OCI-LY1 (cell line): ENCODE measurements around the gene ZNF524.
A peak's percentile ranks its signal among the peaks of the same experiment; 100 is the strongest.

Experiments used
- H2AFZ ChIP-seq: fragments of 200-600 bp; sonication (generic), shearing (Covaris generic); 2 replicates; pipeline ENCODE4 v1.6.0; 2014; ENCODE audit warnings: antibody characterized with exemption, mild to moderate bottlenecking, low read length
- H3F3A ChIP-seq: fragments of 200-600 bp; sonication (generic), shearing (Covaris generic); 2 replicates; pipeline ENCODE4 v1.6.0; 2014; ENCODE audit warnings: mild to moderate bottlenecking, antibody characterized with exemption, low read length, moderate library complexity; ENCODE audit not compliant: insufficient read depth
- H3K27ac ChIP-seq: fragments of 200-600 bp; sonication (generic); 2 replicates; pipeline ENCODE4 v1.5.1; 2014; ENCODE audit warnings: low read length, mixed run types, mild to moderate bottlenecking, low read depth; ENCODE audit not compliant: poor library complexity, severe bottlenecking
- H3K27me3 ChIP-seq: fragments of 200-600 bp; sonication (generic); 2 replicates; pipeline ENCODE4 v1.6.0; 2014; ENCODE audit warnings: antibody characterized with exemption, mild to moderate bottlenecking, low read length, moderate library complexity; ENCODE audit not compliant: insufficient read depth
- H3K36me3 ChIP-seq: fragments of 200-600 bp; sonication (generic); 2 replicates; pipeline ENCODE4 v1.6.1; 2014; ENCODE audit warnings: mild to moderate bottlenecking, antibody characterized with exemption, low read length, moderate library complexity, mixed read lengths; ENCODE audit not compliant: insufficient read depth
- H3K4me1 ChIP-seq: fragments of 200-600 bp; sonication (generic); 2 replicates; pipeline ENCODE4 v1.5.1; 2014; ENCODE audit warnings: mild to moderate bottlenecking, low read length, moderate library complexity; ENCODE audit not compliant: insufficient read depth, severe bottlenecking
- H3K4me2 ChIP-seq: fragments of 200-600 bp; sonication (generic), shearing (Covaris generic); 2 replicates; pipeline ENCODE4 v1.6.1; 2014; ENCODE audit warnings: low read length
- H3K4me3 ChIP-seq: fragments of 200-600 bp; sonication (generic); 2 replicates; pipeline ENCODE4 v1.5.1; 2014; ENCODE audit warnings: low read length, low read depth, mild to moderate bottlenecking, mixed read lengths; ENCODE audit not compliant: poor library complexity, severe bottlenecking
- H3K79me2 ChIP-seq: fragments of 200-600 bp; shearing (Covaris generic); 2 replicates; pipeline ENCODE4 v1.6.1; 2016; ENCODE audit warnings: mixed run types, low read length, mixed read lengths; ENCODE audit not compliant: insufficient read depth
- H3K9ac ChIP-seq: fragments of 200-600 bp; sonication (generic), shearing (Covaris generic); 2 replicates; pipeline ENCODE4 v1.6.1; 2014; ENCODE audit warnings: mild to moderate bottlenecking, low read length, mixed read lengths
- H3K9me2 ChIP-seq: fragments of 200-600 bp; sonication (generic), shearing (Covaris generic); 2 replicates; pipeline ENCODE4 v1.6.1; 2014; ENCODE audit warnings: low read depth, mild to moderate bottlenecking, low read length, mixed read lengths
- H3K9me3 ChIP-seq: fragments of 200-600 bp; shearing (Covaris generic); 2 replicates; pipeline ENCODE4 v1.6.1; 2014; ENCODE audit warnings: low read length, mixed read lengths
- H4K20me1 ChIP-seq: fragments of 200-600 bp; sonication (generic), shearing (Covaris generic); 2 replicates; pipeline ENCODE4 v1.6.0; 2016; ENCODE audit warnings: mild to moderate bottlenecking, low read length; ENCODE audit not compliant: insufficient read depth
- CTCF ChIP-seq: fragments of 200-600 bp; sonication (generic), shearing (Covaris generic); IDR thresholded peaks from 2 replicates; pipeline ENCODE4 v1.5.1; 2017; ENCODE audit warnings: mild to moderate bottlenecking, antibody characterized with exemption, low read length, moderate library complexity, mixed read lengths
- EZH2 ChIP-seq: fragments of 200-600 bp; sonication (generic), shearing (Covaris generic); IDR thresholded peaks from 2 replicates; pipeline ENCODE4 v1.8.0; 2017; ENCODE audit warnings: borderline replicate concordance, mixed run types, mild to moderate bottlenecking, antibody characterized with exemption, low read length, moderate library complexity, mixed read lengths

The ZNF524 gene

GRCh38 chr19:55625004-55625326 is 24.9 kb downstream of the ZNF524 start:
- Histone ChIP-seq H3K9ac (peak overlapping the region; percentile 45; the same call in 1 of the 2 replicates), H2AFZ (no peak overlapping the region), H3K4me1 (peaks cover 12% of the 10 kb centered on the region)

GRCh38 chr19:55626350-55626749 is 26.3 kb downstream of the ZNF524 start:
- Histone ChIP-seq H3K9ac (no peak overlapping the region), H3K9me2 (no peaks in the 10 kb centered on the region), H3K79me2 (no peaks in the 10 kb centered on the region), H3K36me3 (no peaks in the 10 kb centered on the region), H3K4me1 (peaks cover 12% of the 10 kb centered on the region), H3F3A (no peaks in the 10 kb centered on the region), H3K4me3 (no peak overlapping the region), H3K27ac (no peak overlapping the region), H2AFZ (no peak overlapping the region), H3K4me2 (no peak overlapping the region), H3K27me3 (no peaks in the 10 kb centered on the region), H4K20me1 (no peaks in the 10 kb centered on the region), H3K9me3 (no peaks in the 10 kb centered on the region)
- TF ChIP-seq EZH2 (no peak), CTCF (no peak)

More at GRCh38 chr19:55625004-55625326, 24.9 kb downstream of the ZNF524 start:
- Histone ChIP-seq H3K79me2 (no peaks in the 10 kb centered on the region), H4K20me1 (no peaks in the 10 kb centered on the region), H3F3A (no peaks in the 10 kb centered on the region), H3K9me2 (no peaks in the 10 kb centered on the region), H3K27me3 (no peaks in the 10 kb centered on the region), H3K4me3 (peak overlapping the region; percentile 59), H3K27ac (no peak overlapping the region), H3K9me3 (no peaks in the 10 kb centered on the region), H3K4me2 (peak overlapping the region; percentile 73), H3K36me3 (no peaks in the 10 kb centered on the region)
- TF ChIP-seq EZH2 (no peak), CTCF (no peak)

- no peak overlapping the region for H3K27ac ChIP-seq
Measured at GRCh38 chr19:55632463-55632834, 32.4 kb downstream of the ZNF524 start.

More at GRCh38 chr19:55632463-55632834, 32.4 kb downstream of the ZNF524 start:
- peaks cover 31% of the 10 kb centered on the region for H3K4me1 ChIP-seq
- no peaks in the 10 kb centered on the region for H3K9me3 ChIP-seq
- no peaks in the 10 kb centered on the region for H4K20me1 ChIP-seq
- H3K9ac ChIP-seq, result no peak overlapping the region
- no peaks in the 10 kb centered on the region for H3K9me2 ChIP-seq
- no peaks in the 10 kb centered on the region for H3K27me3 ChIP-seq
- H2AFZ ChIP-seq, result no peak overlapping the region
- no peak overlapping the region for H3K4me3 ChIP-seq
- H3F3A ChIP-seq, result no peaks in the 10 kb centered on the region
- H3K79me2 ChIP-seq, result peaks cover 16% of the 10 kb centered on the region
- no peaks in the 10 kb centered on the region for H3K36me3 ChIP-seq
- peak overlapping the region; percentile 40; the same call in 1 of the 2 replicates for H3K4me2 ChIP-seq
- no peak for TF ChIP-seq EZH2
- peak; percentile 83 for TF ChIP-seq CTCF
